ENCODE data around the gene SEC24A.
"Not testable (repeated sequence)": the region's sequence is repeated elsewhere in the genome, so short reads cannot be mapped to it uniquely, and the experiment has no call there.

The SEC24A gene

GRCh38 chr5:134758504-134759341 lies 110.1 kb downstream of the SEC24A start, which contains the start of gene DDX46:
Gene DDX46, plus strand, starts transcription at chr5:134758779. Its CDS starts 160 bp downstream, at chr5:134758939.
- Histone ChIP-seq H3K4me3 (ENCODE audit: insufficient read depth, low read length, poor library complexity, severe bottlenecking) (peak within 1 kb of the TSS; percentile 80), H3K4me2 (ENCODE audit: low read depth, low read length, poor library complexity, severe bottlenecking) (peak within 1 kb of the TSS; percentile 97), H3K36me3 (ENCODE audit: low read length) (0 out of 2 replicates have a peak, but pooled peaks cover 3% of the 10 kb centered on the region), H2AFZ (ENCODE audit: low read depth, low read length, severe bottlenecking) (peak within 1 kb of the TSS; percentile 92), H3K79me2 (ENCODE audit: insufficient read depth, low read length) (peaks cover 45% of the 10 kb centered on the region), H3K9me3 (ENCODE audit: insufficient read depth, low read length) (no peaks in the 10 kb centered on the region), H3K9ac (ENCODE audit: low read length) (peak within 1 kb of the TSS; percentile 86), H3K27me3 (ENCODE audit: low read length) (no peaks in the 10 kb centered on the region), H3K9me2 (replicated peaks; ENCODE audit: insufficient read depth, low read length) (no peaks in the 10 kb centered on the region), H3K27ac (ENCODE audit: low read depth, low read length) (peak within 1 kb of the TSS; percentile 29), H4K20me1 (ENCODE audit: low read depth, low read length) (peaks cover 9% of the 10 kb centered on the region; the same call in 1 of the 2 replicates), H3F3A (ENCODE audit: insufficient read depth) (no peaks in the 10 kb centered on the region)
- peak; percentile 68 for TF ChIP-seq CTCF (IDR thresholded peaks at IDR 0.05; ENCODE audit: insufficient read depth, low read length, poor library complexity, severe bottlenecking)
- no peak for TF ChIP-seq EZH2phosphoT487 (conservative IDR thresholded peaks at IDR 0.05; ENCODE audit: low read length)

DNA sequence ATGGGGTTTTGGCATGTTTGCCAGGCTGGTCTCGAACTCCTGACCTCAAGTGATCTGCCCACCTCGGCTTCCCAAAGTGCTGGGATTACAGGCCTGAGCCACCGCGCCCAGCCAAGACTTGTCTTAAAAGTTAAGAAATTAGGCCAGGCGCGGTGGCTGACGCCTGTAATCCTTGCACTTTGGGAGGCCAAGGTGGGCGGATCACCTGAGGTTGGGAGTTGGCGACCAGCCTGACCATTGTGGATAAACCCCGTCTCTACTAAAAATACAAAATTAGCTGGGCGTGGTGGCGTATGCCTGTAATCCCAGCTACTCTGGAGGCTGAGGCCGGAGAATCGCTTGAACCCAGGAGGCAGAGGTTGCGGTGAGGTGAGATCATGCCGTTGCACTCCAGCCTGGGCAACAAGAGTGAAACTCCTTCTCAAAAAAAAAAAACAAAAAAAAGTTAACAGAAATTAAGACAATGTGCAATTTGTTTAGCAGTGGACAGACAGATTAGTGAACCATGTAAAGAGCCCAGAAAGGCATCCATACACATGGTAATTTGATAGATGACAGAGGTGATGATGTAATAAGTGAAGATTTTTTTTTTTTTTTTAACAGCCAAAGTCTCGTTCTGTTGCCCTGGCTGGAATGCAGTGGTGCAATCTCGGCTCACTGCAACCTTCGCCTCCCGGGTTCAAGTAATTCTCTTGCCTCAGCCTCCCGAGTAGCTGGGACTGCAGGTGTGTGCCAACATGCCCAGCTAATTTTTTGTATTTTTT lies 119.1 kb downstream of the SEC24A start:
- Histone ChIP-seq H3K79me2 (ENCODE audit: insufficient read depth, low read length) (peaks cover 16% of the 10 kb centered on the region), H3K36me3 (ENCODE audit: low read length) (peaks cover 26% of the 10 kb centered on the region; the same call in 1 of the 2 replicates)
- not testable (repeated sequence) for H2AFZ ChIP-seq (ENCODE audit: low read depth, low read length, severe bottlenecking); H4K20me1 ChIP-seq (ENCODE audit: low read depth, low read length); H3K27ac ChIP-seq (ENCODE audit: low read depth, low read length); H3K9me2 ChIP-seq (replicated peaks; ENCODE audit: insufficient read depth, low read length); H3F3A ChIP-seq (ENCODE audit: insufficient read depth); H3K9ac ChIP-seq (ENCODE audit: low read length); H3K9me3 ChIP-seq (ENCODE audit: insufficient read depth, low read length); H3K4me3 ChIP-seq (ENCODE audit: insufficient read depth, low read length, poor library complexity, severe bottlenecking); H3K27me3 ChIP-seq (ENCODE audit: low read length); H3K4me2 ChIP-seq (ENCODE audit: low read depth, low read length, poor library complexity, severe bottlenecking)

GRCh38 chr5:134769206-134769605 lies 120.6 kb downstream of the SEC24A start:
- TF ChIP-seq EZH2phosphoT487 (conservative IDR thresholded peaks at IDR 0.05; ENCODE audit: low read length): no peak
- TF ChIP-seq CTCF (IDR thresholded peaks at IDR 0.05; ENCODE audit: insufficient read depth, low read length, poor library complexity, severe bottlenecking): no peak
- H4K20me1 ChIP-seq (ENCODE audit: low read depth, low read length): no peaks in the 10 kb centered on the region
- H3K9ac ChIP-seq (ENCODE audit: low read length): no peak overlapping the region
- H3K27ac ChIP-seq (ENCODE audit: low read depth, low read length): no peak overlapping the region
- H3K9me2 ChIP-seq (replicated peaks; ENCODE audit: insufficient read depth, low read length): no peaks in the 10 kb centered on the region
- H3K4me2 ChIP-seq (ENCODE audit: low read depth, low read length, poor library complexity, severe bottlenecking): no peak overlapping the region
- no peak overlapping the region for H2AFZ ChIP-seq (ENCODE audit: low read depth, low read length, severe bottlenecking)
- H3K9me3 ChIP-seq (ENCODE audit: insufficient read depth, low read length): no peaks in the 10 kb centered on the region
- H3K4me3 ChIP-seq (ENCODE audit: insufficient read depth, low read length, poor library complexity, severe bottlenecking): no peak overlapping the region
- H3K36me3 ChIP-seq (ENCODE audit: low read length): peaks cover 39% of the 10 kb centered on the region; the same call in 1 of the 2 replicates
- H3F3A ChIP-seq (ENCODE audit: insufficient read depth): no peaks in the 10 kb centered on the region
- 0 out of 2 replicates have a peak, but pooled peaks cover 4% of the 10 kb centered on the region for H3K79me2 ChIP-seq (ENCODE audit: insufficient read depth, low read length)
- H3K27me3 ChIP-seq (ENCODE audit: low read length): no peaks in the 10 kb centered on the region

Data from SU-DHL-6 (cell line).